MM.1S (cell line): ENCODE results near the gene CNTNAP2.

ENCODE experiments used
- CTCF ChIP-seq: fragments of 300-600 bp; sonication (generic); IDR thresholded peaks from 2 replicates; pipeline ENCODE4 v1.5.1; 2016; ENCODE audit warnings: antibody characterized with exemption, low read length, mixed read lengths
- EZH2 ChIP-seq: fragments of 300-600 bp; sonication (generic); optimal IDR thresholded peaks from 2 replicates; pipeline ENCODE3; 2017; ENCODE audit warnings: low read depth, mild to moderate bottlenecking, antibody characterized with exemption, low read length, mixed read lengths

- TF ChIP-seq CTCF (no peak), EZH2 (no peak)
These were observed 2212.3 kb downstream of the CNTNAP2 start for GRCh38 chr7:148328906-148329305.
